HG03354 (cell line): Measurements from ENCODE around the gene SPNS1.
"Not testable (repeated sequence)": the region's sequence is repeated elsewhere in the genome, so short reads cannot be mapped to it uniquely, and the experiment has no call there.

Experiments
- ATAC-seq: cut with Tn5 transposase; IDR thresholded peaks from one replicate; pipeline ENCODE4 v1.9.1; 2021; ENCODE audit warnings: mild to moderate bottlenecking; ENCODE audit not compliant: unreplicated experiment, poor library complexity, severe bottlenecking

The SPNS1 gene

GRCh38 chr16:28985211-28986041, 10.8 kb downstream of the SPNS1 start:
- ATAC-seq: no peak

GRCh38 chr16:28986046-28986445, 11.5 kb downstream of the SPNS1 start:
- ATAC-seq: no peak

DNA sequence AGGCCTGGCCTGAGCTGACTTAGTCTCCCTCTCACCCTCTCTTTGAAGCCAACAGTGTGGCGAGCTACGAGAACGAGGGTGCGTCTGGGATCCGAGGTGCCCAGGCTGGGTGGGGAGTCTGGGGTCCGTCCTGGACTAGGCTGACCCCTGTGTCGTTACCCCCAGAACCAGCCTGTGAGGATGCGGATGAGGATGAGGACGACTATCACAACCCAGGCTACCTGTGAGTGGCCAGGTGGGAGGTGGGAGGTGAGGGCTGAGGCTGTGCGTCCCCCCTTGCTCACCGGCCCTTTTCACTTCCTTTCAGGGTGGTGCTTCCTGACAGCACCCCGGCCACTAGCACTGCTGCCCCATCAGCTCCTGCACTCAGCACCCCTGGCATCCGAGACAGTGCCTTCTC, 11.9 kb downstream of the SPNS1 start:
- ATAC-seq: no peak

- ATAC-seq: no peak
These were observed 12.7 kb downstream of the SPNS1 start for GRCh38 chr16:28987170-28987853.

DNA sequence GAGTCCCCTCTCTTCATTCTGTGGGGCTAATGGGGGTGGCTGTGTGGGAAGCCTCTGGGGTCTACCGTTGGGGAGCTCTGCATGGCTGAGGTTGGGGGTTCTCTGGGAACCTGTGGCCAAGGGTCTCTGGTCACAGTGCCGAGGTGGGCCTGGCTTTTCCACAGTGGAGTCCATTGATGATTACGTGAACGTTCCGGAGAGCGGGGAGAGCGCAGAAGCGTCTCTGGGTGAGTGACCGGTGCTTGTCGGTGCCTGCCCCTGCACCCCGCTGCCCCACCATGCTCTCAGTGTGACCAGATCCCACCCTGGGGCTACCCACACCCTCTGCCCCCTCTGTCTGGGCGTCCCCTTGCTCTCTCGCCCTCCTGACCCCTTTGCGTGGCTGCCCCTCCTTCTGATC, 14.8 kb downstream of the SPNS1 start:
- no peak for ATAC-seq

DNA sequence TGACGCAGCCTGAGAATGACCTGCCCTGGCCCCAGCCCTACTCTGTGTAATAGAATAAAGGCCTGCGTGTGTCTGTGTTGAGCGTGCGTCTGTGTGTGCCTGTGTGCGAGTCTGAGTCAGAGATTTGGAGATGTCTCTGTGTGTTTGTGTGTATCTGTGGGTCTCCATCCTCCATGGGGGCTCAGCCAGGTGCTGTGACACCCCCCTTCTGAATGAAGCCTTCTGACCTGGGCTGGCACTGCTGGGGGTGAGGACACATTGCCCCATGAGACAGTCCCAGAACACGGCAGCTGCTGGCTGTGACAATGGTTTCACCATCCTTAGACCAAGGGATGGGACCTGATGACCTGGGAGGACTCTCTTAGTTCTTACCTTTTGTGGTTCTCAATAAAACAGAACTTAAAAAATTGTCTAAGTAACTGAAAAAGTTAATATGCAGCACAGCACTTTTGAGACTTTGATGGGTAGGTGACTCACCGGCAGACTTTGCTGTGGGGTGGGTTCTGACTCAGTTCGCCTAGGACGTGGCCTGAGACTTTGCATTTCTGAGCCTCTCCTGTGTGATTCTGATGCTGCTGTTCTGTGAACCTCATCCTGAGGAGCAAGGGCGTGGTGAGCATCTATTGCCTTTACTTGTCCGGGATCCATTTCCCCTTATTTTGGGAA, 15.9 kb downstream of the SPNS1 start:
- ATAC-seq: no peak

- ATAC-seq: no peak
These were observed 17.1 kb downstream of the SPNS1 start for GRCh38 chr16:28991687-28992086.

- ATAC-seq: no peak
These were observed 17.9 kb downstream of the SPNS1 start for GRCh38 chr16:28992496-28992895.

DNA sequence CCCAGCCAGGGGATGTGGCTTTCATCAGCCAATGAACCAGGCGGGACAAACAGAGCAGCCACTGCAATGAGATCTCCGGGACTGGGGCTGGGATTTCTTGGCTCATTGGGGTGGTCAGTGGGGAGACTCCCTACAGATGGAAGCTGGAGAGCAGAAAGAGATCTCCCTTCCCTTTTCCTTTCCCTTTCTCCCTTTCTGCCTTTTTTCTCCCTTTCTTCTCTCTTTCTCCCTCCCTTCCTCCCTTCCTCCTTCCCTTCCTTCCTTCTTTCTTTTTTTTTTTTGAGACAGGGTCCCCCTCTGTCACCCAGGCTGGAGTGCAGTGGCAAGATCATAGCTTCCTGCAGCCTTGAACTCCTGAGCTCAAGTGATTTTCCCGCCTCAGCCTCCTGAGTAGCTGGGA, 24.3 kb downstream of the SPNS1 start:
- no peak for ATAC-seq

DNA sequence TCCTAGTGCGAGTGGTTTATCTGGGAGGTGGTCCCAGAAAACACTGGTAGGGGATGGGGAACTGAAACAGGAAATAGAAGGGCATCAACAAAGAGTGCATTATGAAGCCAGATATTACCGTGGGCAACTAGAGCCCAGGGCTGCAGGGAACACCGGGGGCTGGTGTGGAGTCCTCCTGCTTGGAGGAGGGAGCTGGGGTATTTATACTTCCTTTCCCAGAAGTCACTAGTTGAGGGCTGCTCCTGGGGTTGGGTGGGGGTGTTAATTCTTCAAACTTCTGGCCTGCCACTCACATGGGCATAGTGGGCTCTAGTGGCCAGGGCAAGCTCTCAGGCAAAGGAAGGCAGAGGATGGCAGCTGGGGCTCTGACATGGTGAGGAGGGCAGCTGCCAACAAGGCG, 25.0 kb downstream of the SPNS1 start:
- ATAC-seq: no peak

GRCh38 chr16:29000019-29000418, 25.4 kb downstream of the SPNS1 start:
- ATAC-seq: no peak

- not testable (repeated sequence) for ATAC-seq
These were observed 30.0 kb downstream of the SPNS1 start for GRCh38 chr16:29004496-29005139.

DNA sequence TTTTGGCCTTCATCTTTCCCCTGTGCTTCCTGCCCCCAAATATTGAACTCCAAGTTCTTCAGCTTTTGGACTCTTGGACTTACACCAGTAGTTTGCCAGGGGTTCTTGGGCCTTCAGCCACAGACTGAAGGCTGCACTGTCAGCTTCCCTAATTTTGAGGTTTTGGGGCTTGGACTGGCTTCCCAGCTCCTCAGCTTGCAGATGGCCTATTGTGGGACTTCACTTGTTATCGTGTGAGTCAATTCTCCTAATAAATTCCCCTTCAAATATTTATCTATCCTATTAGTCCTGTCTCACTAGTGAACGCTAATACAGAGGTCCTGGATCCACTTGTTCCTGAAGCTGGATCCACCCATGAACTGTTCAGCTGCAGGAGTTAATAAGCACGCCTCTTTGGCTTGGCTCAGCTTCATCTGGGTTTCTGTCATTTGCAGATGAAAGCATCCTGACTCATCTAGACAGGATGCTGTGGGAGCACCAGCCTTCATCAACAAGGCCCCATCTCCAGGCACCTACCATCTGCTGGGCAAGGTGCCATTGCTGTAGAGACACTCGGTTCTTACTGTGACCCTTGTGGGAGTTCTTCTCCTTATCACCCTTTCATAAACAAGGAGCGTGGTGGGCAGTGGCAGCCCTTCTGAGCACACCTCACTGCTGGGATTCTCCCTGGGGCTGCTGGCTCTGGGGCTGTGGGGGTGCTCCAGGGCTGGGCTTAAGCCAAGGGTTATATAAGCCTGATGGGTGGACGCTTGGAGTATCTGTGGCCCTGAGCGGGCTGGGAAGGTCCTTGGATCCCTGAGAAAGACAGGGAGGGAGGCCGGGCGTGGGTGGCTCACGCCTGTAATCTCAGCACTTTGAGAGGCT, 33.4 kb downstream of the SPNS1 start:
- ATAC-seq: no peak

DNA sequence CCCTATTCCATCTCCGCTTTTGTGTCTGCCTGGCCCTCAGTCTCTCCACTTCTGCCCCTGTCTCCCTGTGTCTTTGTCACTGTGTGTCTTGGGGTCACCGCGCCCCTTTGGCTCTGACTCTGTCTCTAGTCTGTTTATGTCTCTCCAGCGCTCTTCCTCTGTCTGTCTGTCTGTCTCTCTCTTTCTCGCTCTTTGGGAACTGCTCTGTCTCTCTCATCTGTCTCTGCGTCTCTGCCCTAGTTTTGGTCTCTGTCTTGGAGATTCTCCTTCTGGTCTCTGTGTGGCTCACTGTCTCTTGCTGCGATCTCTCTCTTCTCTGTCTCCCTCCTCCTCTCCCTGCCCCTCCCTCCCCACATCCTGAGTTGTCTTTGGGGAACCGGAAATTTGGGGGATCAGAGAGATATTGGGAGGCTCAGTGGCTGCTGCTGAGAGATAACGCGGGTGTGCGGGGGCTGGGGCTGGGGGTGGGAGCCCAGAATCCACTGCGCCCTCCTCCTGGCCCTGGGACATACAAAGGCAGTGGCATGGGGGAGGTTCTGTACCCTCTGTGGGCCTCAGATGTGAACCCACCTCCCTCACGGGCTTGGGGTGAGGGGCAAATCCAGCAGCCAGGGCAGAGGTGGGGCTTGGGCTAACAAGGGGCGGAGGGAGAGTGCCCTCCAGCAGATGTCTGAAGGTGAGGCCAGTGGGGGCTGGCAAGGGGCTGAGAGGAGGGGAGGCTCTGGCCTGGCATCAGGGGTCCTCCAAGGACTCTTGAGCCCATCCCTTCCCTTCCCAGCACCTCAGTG, 34.7 kb downstream of the SPNS1 start:
- ATAC-seq: no peak

GRCh38 chr16:29009838-29010166, 35.2 kb downstream of the SPNS1 start:
- ATAC-seq: no peak

DNA sequence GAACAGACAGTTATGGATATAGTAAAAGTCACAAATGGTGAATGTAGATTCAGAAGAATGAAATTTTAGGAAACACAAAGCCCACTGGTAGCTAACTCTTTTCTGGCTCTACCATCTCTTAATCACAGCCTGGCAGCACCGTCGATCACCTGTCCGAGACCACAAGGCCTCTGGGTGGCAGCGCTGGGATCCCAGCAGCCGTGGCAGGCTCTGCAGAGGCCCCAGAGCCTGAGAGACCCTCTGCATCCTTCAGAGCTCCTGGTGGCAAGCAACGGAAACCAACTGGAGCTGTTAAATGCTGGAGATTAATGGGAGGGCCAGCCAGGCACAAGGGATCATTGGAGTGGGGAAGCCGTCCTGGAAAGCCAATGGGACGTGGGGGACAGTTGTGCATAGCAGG, 36.5 kb downstream of the SPNS1 start:
- no peak for ATAC-seq

DNA sequence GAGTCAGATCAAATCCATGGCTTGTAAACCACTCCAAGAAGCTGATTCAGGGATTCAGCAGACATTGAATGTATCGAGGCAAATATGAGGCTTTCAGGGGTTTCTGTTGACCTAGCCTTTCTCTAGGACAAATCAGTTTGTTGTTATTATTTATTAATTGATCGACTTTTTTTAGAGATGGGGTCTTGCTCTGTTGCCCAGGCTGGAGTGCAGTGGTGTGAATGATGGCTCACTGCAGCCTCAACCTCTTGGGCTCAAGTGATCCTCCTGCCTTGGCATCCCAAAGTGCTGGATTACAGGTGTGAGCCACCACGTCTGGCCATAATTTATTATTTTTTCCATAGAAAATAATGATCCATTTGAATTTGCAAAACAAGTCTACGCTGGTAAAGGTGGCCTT, 37.3 kb downstream of the SPNS1 start:
- no peak for ATAC-seq

DNA sequence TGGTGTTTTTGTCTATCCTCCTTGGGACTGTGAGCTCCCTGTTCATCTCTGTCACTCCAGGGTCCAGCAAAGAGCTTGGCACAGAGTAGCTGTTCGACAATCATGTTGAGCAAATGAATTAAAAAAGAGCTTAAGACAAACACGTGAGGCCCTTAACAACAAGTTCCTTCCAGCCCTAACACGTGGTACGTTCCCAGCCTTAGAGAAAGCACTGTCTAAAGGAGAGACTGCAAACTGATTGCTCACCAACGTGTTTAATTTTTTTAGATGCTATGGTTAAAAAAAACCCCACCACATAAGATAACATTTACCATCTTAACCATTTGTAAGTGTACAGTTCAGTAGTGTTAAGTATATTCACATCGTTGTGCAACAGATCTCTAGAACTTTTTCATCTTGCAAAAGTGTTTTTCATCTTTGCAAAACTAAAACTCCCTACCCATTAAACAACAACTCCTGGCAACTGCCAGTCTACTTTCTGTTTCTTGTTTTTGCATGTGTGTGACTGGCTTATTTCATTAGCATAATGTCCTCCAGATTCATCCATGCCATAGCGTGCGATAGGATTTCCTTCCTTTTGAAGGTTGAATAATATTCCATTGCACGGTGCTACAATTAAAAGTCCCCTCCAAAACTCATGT, 38.5 kb downstream of the SPNS1 start:
- no peak for ATAC-seq
